ENCODE data around the gene CLK2. TPM values are rescaled to one million over a fixed set of nuclear protein-coding genes. Genes with fewer than 3 reads are reported as not detected.
"Not testable (repeated sequence)": the region's sequence is repeated elsewhere in the genome, so short reads cannot be mapped to it uniquely, and the experiment has no call there.

Gene CLK2
- total RNA-seq, 4 donors from 2014 or later = 17.6 to 32.0 (median 25.3) TPM

DNA sequence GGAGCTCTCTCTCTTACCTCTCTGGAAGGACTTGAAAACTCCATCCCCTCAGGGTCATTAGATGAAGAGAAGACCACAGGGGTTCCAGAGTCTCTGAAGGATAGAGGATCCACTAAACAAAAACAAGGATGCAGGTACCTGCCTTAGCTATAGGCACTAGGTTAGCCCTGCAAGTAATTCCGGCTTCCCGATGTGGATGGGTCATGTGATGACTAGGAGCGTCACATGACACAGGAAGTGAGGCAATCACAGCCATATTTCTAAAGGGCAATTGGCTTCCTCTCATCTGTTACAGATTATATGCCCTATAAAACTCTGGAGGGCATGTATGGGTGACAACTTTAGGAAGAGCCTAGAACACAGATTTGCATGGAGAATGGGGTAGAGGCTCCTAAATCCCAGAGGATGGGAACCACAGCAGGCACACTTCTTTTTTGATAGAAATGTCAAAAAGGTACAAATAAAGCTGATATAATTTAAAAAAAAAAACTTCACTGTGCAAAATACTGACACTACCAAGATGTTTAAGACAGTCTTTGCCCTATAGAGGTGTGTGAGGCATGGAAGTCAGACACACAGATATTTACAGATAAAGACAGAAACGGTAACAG is 32.1 kb downstream of the CLK2 start:
- peak overlapping the region; percentile 45 to 56 (median 49) for H3K4me3 ChIP-seq
- peaks cover 17 to 50% (median 49%) of the 10 kb centered on the region in 4 donors for H3K4me1 ChIP-seq
- intact Hi-C loops (cut with DNase I) = no loop called here
- TF ChIP-seq, protein P1, sequence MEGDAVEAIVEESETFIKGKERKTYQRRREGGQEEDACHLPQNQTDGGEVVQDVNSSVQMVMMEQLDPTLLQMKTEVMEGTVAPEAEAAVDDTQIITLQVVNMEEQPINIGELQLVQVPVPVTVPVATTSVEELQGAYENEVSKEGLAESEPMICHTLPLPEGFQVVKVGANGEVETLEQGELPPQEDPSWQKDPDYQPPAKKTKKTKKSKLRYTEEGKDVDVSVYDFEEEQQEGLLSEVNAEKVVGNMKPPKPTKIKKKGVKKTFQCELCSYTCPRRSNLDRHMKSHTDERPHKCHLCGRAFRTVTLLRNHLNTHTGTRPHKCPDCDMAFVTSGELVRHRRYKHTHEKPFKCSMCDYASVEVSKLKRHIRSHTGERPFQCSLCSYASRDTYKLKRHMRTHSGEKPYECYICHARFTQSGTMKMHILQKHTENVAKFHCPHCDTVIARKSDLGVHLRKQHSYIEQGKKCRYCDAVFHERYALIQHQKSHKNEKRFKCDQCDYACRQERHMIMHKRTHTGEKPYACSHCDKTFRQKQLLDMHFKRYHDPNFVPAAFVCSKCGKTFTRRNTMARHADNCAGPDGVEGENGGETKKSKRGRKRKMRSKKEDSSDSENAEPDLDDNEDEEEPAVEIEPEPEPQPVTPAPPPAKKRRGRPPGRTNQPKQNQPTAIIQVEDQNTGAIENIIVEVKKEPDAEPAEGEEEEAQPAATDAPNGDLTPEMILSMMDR (IDR thresholded peaks at IDR 0.05) = peak in 1 of 3 experiments; percentile 9
- TF ChIP-seq EP300 (IDR thresholded peaks at IDR 0.05) (no peak), POLR2AphosphoS5 (IDR thresholded peaks at IDR 0.05) (peak; percentile 41 to 86), POLR2A (IDR thresholded peaks at IDR 0.05; ENCODE audit: low read depth) (no peak)
- H3K36me3 ChIP-seq = peaks cover 2 to 32% (median 25%) of the 10 kb centered on the region in 4 donors
- DNase-seq (ENCODE audit: extremely low spot score) = no peak
- WGBS = 16% methylated on average over 4 of the region's 4 CpGs
- peaks cover 0 to 3% (median 0%) of the 10 kb centered on the region in 4 donors for H3K9me3 ChIP-seq
- peaks cover 0 to 4% (median 0%) of the 10 kb centered on the region in 4 donors for H3K27me3 ChIP-seq
- H3K27ac ChIP-seq (replicated peaks in 1 of 4) = peak overlapping the region; percentile 1 to 57 (median 45)

DNA sequence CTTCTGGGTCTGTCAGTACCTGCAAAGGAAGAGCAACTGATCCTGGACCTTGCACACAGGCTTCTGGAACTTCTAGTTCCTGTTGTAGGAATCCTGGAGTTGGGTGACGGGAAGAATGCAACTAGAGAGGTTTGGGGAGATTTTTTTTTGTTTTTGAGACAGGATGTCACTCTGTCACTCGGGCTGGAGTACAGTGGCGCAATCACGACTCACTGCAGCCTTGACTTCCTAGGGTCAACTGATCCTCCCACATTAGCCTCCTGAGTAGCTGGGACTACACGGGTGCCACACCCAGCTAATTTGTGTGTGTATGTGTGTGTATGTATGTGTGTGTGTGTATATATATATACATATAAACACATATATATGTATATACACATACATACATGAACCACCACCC is 36.9 kb downstream of the CLK2 start:
- Histone ChIP-seq H3K4me3 (no peak overlapping the region), H3K27me3 (no peaks in the 10 kb centered on the region), H3K9me3 (no peaks in the 10 kb centered on the region), H3K27ac (replicated peaks in 1 of 4) (no peak overlapping the region), H3K36me3 (peaks cover 11 to 44% (median 30%) of the 10 kb centered on the region in 4 donors), H3K4me1 (peaks cover 7 to 34% (median 32%) of the 10 kb centered on the region in 4 donors)
- DNase-seq (ENCODE audit: extremely low spot score) = no peak
- WGBS = 71% methylated on average over 5 of the region's 5 CpGs
- intact Hi-C loops (cut with DNase I) = no loop called here
- no peak for TF ChIP-seq POLR2AphosphoS5 (IDR thresholded peaks at IDR 0.05)
- no peak for TF ChIP-seq EP300 (IDR thresholded peaks at IDR 0.05)
- TF ChIP-seq, protein P1 (IDR thresholded peaks at IDR 0.05) = no peak
- no peak for TF ChIP-seq POLR2A (IDR thresholded peaks at IDR 0.05; ENCODE audit: low read depth)

- H3K27me3 ChIP-seq; H3K4me3 ChIP-seq; intact Hi-C loops (cut with DNase I); H3K27ac ChIP-seq (replicated peaks in 1 of 4); H3K9me3 ChIP-seq; DNase-seq (ENCODE audit: extremely low spot score): not testable (repeated sequence)
- peaks cover under 1 to 27% (median 24%) of the 10 kb centered on the region in 4 donors for H3K4me1 ChIP-seq
- 100% methylated on average over 3 of the region's 9 CpGs for WGBS
- H3K36me3 ChIP-seq = peaks cover 11 to 44% (median 30%) of the 10 kb centered on the region in 4 donors
These were observed 37.9 kb downstream of the CLK2 start for GRCh38 chr1:155235375-155235774.

- H3K9me3 ChIP-seq; DNase-seq (ENCODE audit: extremely low spot score); intact Hi-C loops (cut with DNase I): not testable (repeated sequence)
These were observed 39.8 kb downstream of the CLK2 start for GRCh38 chr1:155233502-155233901.

DNA sequence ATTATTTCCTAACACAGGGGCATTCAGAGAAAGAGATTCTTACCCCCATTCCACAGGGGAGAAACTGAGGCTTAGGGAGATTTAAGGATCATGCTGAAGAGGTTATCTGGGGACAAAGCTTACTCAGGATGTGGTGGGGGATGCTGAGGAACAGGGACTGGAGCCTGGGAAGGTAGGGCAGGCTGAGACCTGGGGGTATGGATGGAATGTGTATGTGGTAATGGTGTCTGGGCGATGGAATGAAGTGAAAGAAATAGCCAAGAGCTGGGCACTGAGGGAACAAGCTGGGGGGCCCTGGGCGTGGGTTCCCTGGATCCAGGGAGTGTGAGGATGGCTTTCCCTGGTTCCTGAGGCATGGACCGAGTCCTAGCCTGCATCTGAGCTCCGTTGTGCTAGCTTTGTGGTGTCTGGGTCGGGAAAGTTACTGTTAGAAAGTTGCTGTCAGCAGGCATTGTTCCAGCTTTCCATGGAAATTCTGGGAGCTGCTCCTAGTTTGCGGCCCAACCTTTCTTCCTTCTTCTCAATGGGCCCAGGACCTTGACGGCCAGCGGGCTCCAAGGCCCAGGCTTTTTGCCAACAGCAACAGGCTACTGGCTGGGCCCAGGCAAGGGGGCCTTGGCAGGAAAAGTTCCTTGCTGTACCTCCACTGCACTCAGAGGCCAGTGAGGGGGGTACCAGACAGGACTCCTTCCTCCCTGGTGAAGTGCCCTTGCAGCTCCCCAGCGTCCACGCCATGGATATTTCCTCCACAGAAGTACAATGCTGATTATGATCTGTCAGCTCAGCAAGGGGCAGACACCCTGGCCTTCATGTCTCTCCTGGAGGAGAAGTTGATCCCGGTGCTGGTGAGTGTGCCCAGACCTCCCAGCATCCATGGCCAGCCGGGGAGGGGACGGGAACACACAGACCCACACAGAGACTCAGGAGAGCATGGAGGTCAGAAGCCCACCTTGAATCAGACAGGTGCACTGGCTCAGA is 41.0 kb downstream of the CLK2 start:
- H3K36me3 ChIP-seq = peaks cover 11 to 23% (median 16%) of the 10 kb centered on the region in 4 donors
- peak overlapping the region; percentile 66 to 74 (median 68) for H3K27ac ChIP-seq (replicated peaks in 1 of 4)
- DNase-seq (ENCODE audit: extremely low spot score); intact Hi-C loops (cut with DNase I); H3K4me3 ChIP-seq; H3K27me3 ChIP-seq; H3K9me3 ChIP-seq: not testable (repeated sequence)
- peaks cover 6 to 26% (median 25%) of the 10 kb centered on the region in 4 donors for H3K4me1 ChIP-seq
- WGBS = 42% methylated on average over 8 of the region's 13 CpGs

More at GRCh38 chr1:155233502-155233901, 39.8 kb downstream of the CLK2 start:
- Histone ChIP-seq H3K36me3 (peaks cover 11 to 31% (median 24%) of the 10 kb centered on the region in 4 donors), H3K4me1 (peaks cover 0 to 19% (median 17%) of the 10 kb centered on the region in 4 donors)
- 86% methylated on average over 1 of the region's 5 CpGs for WGBS
- H3K27ac ChIP-seq (replicated peaks in 1 of 4); H3K4me3 ChIP-seq; H3K27me3 ChIP-seq: not testable (repeated sequence)

DNA sequence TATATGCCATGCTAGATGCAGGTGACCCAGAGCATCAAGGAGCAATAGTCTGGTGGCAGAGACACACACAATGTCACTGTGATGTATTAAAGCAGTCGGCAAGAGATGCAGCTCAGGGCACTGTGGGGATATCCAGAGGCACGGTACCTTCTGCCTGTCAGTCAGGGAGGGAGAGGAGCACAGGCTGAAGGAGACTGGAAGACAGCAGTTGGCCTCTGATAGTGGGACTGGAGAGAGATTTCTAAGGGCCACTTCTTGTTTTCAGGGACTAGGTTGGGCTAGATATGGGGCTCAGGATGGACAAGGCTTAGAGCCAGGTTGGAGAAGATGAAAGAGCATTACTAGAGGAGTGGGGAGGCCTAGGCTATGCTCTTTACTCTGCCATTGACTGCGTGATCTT is 42.0 kb downstream of the CLK2 start:
- intact Hi-C loops (cut with DNase I); H3K4me3 ChIP-seq; H3K27me3 ChIP-seq; H3K9me3 ChIP-seq; DNase-seq (ENCODE audit: extremely low spot score): not testable (repeated sequence)
- H3K36me3 ChIP-seq = peaks cover 4 to 13% (median 9%) of the 10 kb centered on the region in 4 donors
- 100% methylated on average over 1 of the region's 3 CpGs for WGBS
- peak overlapping the region; percentile 63 to 68 (median 66) for H3K27ac ChIP-seq (replicated peaks in 1 of 4)
- H3K4me1 ChIP-seq = peaks cover 13 to 36% (median 32%) of the 10 kb centered on the region in 4 donors

Measured in esophagus muscularis mucosa (tissue), 4 donors.